Activated naive CD4-positive, alpha-beta T cell treated with Interleukin-2 at 50 U/mL for 16 hours (primary cell): ENCODE data around the gene LYPD8.

Experiments used
- DNase-seq: peaks from one replicate; pipeline ENCODE4 v3.0.0-alpha.2; 2020

The LYPD8 gene

DNA sequence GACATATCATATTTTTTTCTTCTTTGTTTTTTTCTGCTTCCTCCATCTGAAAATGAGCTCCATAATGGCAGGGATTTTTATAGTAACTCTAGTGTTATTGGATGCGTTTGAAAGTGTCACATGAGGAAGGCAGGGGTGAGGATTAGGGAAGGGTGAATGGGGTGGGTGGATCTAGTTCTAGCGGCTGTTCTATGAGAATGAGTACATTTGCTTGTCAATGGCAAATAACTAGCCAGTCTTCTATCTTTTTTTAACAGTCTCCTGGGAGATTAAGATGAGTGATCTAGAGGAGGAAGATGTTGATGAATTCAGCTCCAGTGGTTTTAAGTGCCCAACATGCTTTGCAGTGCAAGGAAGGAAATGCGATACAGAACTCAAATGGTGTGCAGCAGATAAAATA lies 58.8 kb downstream of the LYPD8 start:
- no peak for DNase-seq

DNA sequence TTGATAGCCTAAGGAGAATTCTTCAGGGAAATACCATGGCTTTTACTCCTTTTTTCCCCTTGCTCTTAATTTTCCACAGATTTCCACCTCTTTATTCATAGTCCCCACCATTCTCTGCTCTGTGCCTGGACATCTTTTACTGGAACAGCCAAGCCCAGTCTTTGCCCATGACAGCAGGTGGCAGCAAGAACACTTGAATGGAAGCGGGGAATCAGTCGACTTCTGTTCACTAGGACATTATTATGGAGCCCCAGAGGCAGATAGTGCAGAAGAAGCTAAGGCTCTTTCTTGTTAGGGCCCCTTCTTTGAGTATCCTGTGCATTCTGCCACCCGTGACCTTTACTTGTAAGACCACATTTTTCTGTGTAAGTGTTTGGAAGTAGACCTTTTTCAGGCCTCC lies 59.3 kb downstream of the LYPD8 start:
- DNase-seq: no peak

DNA sequence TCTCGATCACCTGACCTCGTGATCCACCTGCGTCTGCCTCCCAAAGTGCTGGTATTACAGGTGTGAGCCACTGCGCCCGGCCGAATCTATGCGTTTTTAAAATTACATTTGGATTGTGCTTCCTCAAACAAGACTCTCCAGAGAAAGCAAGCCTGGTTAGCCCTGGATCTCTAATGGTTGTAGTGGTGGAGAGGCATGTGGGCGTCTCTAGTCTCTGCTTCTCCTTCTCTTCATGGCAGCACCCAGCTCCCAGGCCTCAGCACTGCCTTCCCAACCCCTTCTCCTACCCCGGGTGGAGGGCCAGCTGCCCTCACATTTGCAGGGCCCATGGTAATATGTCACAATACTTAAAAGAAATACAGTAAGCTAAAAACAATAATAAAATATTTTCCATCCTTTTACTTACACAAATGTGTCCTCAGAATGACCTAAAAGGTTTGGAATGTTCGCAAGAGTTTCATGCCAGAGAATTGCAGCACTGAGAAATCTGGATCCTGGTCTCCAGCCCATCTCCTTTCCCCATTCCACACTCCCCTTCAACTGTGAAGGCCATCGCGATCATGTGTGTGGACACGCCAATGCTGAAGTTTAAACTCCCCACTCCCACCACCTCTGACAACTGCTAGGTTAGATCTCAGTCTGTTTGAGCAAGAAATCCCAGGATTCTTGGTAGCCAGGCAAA lies 60.0 kb downstream of the LYPD8 start:
- no peak for DNase-seq

DNA sequence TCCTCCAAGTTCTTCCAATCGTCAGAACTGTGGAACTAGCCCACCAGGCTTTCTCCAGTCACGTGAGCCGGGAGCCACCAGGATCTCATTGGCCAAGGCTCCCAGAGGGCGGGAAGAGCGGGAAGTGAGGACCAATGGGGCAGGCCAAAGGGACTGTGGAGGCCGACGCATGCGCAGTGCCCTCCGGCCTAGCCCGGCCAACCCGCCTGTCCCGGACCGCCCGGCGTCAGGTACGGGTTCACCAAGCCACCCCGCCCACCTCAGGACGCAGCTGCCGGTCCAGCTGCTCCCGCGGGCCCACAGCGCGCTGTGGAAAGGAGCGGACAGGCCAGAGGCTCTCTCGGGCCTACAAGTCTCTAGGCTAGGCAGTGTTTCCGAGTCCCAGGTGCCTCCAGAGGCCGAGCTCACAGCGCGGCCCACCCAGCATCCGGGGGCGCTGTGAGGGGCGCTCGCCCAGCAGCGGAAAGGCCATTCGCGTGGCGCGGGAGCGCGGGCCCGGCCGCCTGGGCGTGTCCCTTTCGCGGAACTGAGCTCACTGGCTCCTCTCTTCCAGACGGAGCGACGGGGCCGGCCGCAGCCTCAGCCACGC lies 63.9 kb downstream of the LYPD8 start:
- no peak for DNase-seq
